NCI-H2227 (cell line): Measurements from ENCODE around the gene CEP112.
"Not testable (repeated sequence)": the region's sequence is repeated elsewhere in the genome, so short reads cannot be mapped to it uniquely, and the experiment has no call there.

Experiments used
- DNase-seq: peaks from one replicate; lab custom pipeline; 2025; ENCODE audit not compliant: unreplicated experiment; lab: John Stamatoyannopoulos, UW

CEP112 gene

DNA sequence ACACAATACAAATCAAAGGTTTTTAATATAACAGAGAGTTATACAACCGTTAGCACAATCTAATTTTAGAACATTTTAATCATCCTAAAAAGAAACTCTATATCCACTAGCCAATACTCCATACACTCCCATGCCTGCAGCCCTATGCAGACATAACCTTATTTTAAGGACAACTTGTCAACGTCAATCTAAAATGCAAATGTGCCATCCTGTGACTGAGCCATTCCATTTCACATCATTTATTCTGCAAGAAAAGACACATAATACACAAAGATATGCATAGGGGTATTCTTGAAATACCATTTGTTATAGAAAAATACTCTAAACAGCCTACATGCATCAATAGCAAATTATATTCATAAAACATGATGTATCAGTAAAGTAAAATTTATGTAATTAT is 106.7 kb downstream of the CEP112 start:
- no peak for DNase-seq

DNA sequence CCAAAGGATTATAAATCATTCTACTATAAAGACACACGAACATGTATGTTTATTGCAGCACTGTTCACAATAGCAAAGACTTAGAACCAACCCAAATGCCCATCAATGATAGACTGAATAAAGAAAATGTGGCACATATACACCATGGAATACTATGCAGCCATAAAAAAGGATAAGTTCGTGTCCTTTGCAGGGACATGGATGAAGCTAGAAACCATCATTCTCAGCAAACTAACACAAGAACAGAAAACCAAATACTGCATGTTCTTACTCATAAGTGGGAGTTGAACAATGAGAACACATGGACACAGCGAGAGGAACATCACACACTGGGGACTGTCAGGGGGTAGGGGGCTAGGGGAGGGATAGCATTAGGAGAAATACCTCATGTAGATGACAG is 111.3 kb downstream of the CEP112 start:
- not testable (repeated sequence) for DNase-seq

DNA sequence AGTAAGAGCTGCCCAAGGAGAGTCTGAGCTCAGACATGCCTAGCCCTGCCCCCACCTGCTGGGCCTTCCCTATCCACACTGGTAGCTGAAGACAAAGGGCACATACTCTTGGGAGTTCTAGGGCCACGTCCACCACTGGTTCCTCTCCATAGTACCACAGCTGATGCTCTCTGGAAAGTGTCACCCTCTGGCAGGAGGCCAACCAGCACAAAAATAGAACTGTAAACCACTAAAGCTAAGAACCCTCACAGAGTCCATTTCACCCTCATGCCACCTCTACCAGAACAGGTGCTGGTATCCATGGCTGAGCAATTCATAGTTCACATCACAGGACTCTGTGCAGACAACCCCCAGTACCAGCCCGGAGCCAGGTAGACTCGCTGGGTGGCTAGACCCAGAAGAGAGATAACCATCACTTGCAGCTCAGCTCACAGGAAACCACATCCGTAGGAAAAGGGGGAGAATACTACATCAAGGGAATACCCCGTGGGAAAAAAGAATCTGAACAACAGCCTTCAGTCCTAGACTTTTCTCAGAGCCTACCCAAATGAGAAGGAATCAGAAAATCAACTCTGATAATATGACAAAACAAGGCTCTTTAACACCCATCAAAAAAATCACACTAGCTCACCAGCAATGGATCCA is 115.3 kb downstream of the CEP112 start:
- DNase-seq, result no peak

- DNase-seq, result no peak
Measured at GRCh38 chr17:66073384-66073783, 118.5 kb downstream of the CEP112 start.

GRCh38 chr17:66063686-66064085 is 128.2 kb downstream of the CEP112 start:
- no peak for DNase-seq

DNA sequence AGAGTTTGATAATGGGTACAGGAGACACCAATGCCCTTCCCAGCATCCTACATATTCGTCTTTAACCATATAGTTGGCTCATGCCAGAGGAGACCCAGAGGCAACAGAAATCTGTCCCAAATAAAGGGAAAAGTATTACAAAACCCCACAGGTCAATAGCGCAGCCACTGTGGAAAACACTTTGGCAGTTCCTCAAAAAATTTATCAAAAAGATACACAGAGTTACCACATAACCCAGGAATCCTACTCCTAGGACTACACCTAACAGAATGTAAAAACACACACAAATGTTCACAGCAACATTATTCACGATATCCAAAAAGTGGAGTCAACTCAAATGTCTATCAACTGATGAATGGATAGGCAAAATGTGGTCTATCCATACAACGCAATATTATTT is 135.8 kb downstream of the CEP112 start:
- no peak for DNase-seq

- no peak for DNase-seq
Measured at GRCh38 chr17:66054242-66054641, 137.7 kb downstream of the CEP112 start.

DNA sequence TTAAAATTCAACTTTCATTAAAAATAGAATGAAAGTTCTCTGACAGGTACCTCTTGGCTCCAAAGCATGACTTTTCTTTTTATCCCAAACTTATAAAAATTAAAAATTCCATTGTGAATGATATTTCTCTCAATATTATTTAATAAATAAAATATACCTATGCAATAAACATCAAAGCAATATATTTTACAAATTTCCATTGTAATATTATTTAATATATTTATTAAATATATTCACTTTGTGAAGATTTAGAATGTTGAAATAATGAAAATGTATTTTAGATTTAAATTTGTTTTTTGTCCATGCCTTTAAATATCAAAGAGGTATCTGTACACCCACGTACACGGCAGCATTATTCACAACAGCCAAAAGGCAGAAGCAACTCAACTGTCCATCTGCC is 147.8 kb downstream of the CEP112 start:
- no peak for DNase-seq

DNA sequence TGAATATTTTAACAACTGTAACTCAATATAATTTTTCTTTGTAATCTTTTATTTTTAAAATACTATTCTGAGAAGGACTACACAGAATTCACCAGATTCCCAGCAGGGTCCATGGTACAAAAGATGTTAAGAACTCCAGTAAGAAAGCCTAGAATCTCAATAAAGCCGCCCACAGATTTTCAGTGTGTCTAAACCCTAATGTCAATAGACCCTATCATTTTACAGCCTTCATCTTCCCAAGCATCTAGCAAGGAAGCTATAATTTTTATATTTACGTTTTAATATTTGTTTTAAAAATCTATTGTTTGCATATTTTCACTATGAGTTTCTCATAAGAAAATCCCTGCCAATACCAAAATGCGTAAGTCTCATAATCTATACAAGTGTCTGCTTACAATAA is 148.5 kb downstream of the CEP112 start:
- no peak for DNase-seq

GRCh38 chr17:66040402-66040801 is 151.5 kb downstream of the CEP112 start:
- DNase-seq, result no peak

DNA sequence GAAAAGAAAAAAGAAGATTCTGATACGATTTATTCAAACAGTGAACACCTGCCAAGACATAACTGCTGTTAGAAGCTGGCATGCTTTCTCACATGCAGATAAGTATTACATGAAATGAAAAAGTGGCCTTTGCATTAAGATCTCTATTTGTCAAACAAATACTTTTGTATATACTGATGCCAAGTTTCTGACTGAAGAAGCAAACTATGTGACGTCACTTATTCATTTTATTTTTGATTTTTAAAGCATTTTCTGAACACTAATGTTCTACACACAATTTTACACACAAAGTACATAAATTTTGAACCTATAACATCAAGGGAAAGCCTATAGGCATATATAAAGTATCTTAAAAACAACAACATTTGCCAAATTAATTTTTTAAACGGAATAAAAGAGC is 153.8 kb downstream of the CEP112 start:
- DNase-seq, result no peak

GRCh38 chr17:66037221-66037620 is 154.7 kb downstream of the CEP112 start:
- no peak for DNase-seq

DNA sequence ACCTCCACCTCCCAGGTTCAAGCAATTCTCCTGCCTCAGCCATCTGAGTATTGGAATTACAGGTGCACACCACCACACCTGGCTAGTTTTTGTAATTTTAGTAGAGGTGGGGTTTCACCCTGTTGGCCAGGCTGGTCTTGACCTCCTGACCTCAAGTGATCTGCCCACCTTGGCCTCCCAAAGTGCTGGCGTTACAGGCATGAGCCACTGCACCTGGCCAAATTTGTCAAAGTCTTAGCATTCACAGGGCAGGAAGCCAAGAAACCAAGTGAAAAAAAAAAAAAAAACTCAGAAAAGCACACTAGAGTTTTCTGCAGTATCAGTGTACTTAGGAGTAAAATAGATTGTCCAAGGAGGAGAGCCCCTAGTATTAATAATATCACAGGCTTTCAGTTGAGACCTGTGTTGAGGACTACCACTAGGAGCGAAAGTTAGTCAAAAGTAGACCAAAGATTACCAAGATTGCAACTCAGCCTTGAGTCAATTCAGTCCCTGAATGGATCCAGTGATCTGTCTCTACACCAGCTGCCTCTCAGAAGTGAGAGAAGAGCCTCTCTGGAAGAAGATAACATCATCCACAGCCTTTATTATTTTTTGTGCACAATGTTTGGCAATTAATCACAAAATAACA is 159.7 kb downstream of the CEP112 start:
- no peak for DNase-seq

DNA sequence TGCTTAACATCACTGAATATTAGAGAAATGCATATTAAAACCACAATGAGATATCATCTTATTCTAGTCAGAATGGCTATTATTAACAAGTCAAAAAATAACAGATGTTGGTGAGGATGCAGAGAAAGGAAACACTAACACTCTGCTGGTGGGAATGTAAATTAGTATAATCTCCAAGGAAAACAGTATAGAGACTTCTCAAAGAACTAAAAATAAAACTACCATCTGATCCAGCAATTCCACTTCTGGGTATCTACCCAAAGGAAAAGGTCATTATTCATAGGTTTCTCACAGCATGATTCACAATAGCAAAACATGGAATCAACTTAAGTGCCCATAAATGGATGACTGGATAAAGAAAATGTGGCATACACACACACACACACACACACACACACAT is 166.4 kb downstream of the CEP112 start:
- DNase-seq, result no peak

GRCh38 chr17:66021757-66022156 is 170.2 kb downstream of the CEP112 start:
- no peak for DNase-seq

GRCh38 chr17:66018786-66019185 is 173.1 kb downstream of the CEP112 start:
- DNase-seq, result peak; percentile 23

DNA sequence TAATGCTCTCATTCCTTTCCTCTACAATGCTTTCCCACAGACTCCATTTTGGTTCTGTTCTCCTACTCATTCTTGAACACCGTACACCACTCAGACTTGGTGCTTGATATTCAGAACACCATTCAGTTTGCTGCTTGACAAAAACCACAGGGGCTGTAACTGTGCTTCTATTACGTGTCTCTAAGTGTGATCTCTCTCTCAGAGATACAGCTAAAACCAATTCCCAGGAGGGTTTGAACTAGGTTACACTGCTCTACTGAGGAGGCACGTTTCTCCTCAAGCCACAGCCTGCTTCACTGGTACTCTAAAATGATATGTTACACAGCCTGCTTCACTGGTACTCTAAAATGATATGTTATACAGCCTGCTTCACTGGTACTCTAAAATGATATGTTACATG is 175.7 kb downstream of the CEP112 start:
- no peak for DNase-seq

- DNase-seq, result no peak
Measured at GRCh38 chr17:66008680-66009079, 183.3 kb downstream of the CEP112 start.

- DNase-seq, result no peak
Measured at GRCh38 chr17:66006654-66007053, 185.3 kb downstream of the CEP112 start.

DNA sequence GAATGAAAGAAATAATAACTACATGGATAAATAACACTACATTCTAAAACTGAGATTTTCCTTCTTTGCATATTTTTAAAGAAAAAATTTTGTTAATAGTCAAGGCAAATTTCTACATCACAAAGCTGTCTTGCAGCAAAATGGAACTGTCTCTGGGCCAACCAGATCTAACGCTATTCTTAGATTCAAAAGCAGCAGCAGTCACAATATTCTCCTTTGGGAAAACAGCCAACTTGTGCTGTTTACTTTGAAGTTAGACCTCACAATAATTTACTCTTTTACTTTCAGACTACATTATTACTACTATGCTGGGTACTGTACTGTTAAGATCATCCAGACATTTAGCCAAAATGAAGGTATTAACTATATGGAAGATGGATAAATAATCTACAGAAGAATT is 189.1 kb downstream of the CEP112 start:
- DNase-seq, result no peak

DNA sequence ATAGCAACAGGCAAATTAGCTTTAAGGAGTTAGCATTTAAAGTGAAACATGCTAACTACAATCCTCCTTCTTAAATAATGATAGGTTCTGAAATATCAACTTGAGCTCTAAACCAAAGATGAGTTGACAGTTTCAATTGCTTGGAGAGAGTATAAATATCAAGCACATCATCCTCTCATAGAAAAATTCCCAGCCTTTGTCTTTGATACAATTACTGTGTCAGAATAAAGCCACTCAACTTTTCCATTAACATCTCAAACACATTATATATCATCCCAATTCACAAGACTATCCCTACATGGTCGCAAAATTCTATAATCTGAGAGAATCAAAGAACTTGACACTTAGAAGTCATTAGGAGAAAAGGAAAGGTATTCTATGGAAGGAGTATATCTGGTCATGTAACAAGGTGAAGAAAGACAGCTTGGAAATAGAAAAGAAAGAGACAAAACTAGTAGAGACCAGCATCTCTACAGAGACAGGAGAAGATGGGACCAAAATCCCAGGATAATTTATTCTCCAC is 189.8 kb downstream of the CEP112 start:
- peak; percentile 38 for DNase-seq

DNA sequence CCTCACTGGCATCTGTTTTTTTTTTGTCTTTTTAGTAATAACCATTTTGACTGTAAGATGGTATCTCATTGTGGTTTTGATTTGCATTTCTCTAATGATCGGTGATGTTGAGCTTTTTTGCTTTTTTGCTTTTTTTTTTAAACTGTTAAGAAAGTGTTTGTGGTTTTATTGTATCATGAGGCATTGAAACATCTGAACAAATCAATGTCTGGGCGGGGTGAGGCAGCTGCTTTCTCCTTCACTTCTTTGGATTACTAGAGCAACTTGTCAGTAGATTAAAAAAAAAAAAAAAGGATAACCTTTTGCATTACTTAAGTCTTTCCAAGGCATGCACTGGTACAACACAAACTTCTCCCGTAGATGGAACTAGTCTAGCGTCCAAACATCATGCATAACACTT is 191.7 kb downstream of the CEP112 start:
- no peak for DNase-seq

- DNase-seq, result no peak
Measured at GRCh38 chr17:65998675-65999074, 193.3 kb downstream of the CEP112 start.
